Natural killer cell (primary cell): ENCODE data around the gene SMARCA2. TPM values are rescaled to one million over a fixed set of nuclear protein-coding genes. Genes with fewer than 3 reads are reported as not detected.

Source experiments
- ATAC-seq, 3 donors: fragments of 150-1000 bp in 2 of 3; fragments of 200-7000 bp in 1 of 3; cut with Tn5 transposase; 1 replicate in 1 of 3; 2 replicates in 2 of 3; pipeline ENCODE4 v1.10.0; 2021; ENCODE audit warnings: mild to moderate bottlenecking in 2 of 3, moderate library complexity in 2 of 3
- DNase-seq, 2 donors: peaks; one replicate each; pipeline versions ENCODE4 v3.0.0 to v3.0.0-alpha.2; 2013 to 2021; ENCODE audit warnings: mixed read lengths in 1 of 2
- H3K27ac ChIP-seq: one replicate; pipeline ENCODE4 v1.5.1; 2013; ENCODE audit warnings: mild to moderate bottlenecking, low read length
- H3K27me3 ChIP-seq: one replicate; pipeline ENCODE4 v1.6.1; 2013; ENCODE audit warnings: low read length; ENCODE audit not compliant: control insufficient read depth, insufficient read depth
- H3K36me3 ChIP-seq: one replicate; pipeline ENCODE4 v1.6.1; 2013; ENCODE audit warnings: low read length; ENCODE audit not compliant: control insufficient read depth, insufficient read depth
- H3K4me1 ChIP-seq: one replicate; pipeline ENCODE4 v1.6.1; 2013; ENCODE audit warnings: low read length; ENCODE audit not compliant: control insufficient read depth, insufficient read depth
- H3K4me3 ChIP-seq: one replicate; pipeline ENCODE4 v1.5.1; 2013; ENCODE audit warnings: low read length
- H3K9me3 ChIP-seq: one replicate; pipeline ENCODE4 v1.6.1; 2013; ENCODE audit warnings: low read length; ENCODE audit not compliant: control insufficient read depth, insufficient read depth
- H3K27ac Mint-ChIP-seq, 2 donors: one replicate each; pipeline ENCODE4 v1.8.0; 2022; ENCODE audit warnings: mild to moderate bottlenecking in 2 of 2, mixed read lengths in 2 of 2, moderate library complexity in 1 of 2
- H3K27me3 Mint-ChIP-seq, 2 donors: one replicate each; pipeline ENCODE4 v1.8.0; 2022; ENCODE audit warnings: low read depth in 2 of 2, mixed read lengths in 2 of 2
- H3K36me3 Mint-ChIP-seq: one replicate; pipeline ENCODE4 v1.8.0; 2022; ENCODE audit warnings: mixed read lengths
- H3K4me1 Mint-ChIP-seq, 2 donors: one replicate each; pipeline ENCODE4 v1.8.0; 2022; ENCODE audit warnings: mixed read lengths in 2 of 2
- H3K4me3 Mint-ChIP-seq: one replicate; pipeline ENCODE4 v1.8.0; 2022; ENCODE audit warnings: mild to moderate bottlenecking, moderate library complexity, mixed read lengths
- H3K9me3 Mint-ChIP-seq, 2 donors: one replicate each; pipeline ENCODE4 v1.8.0; 2022; ENCODE audit warnings: mixed read lengths in 2 of 2
- CTCF ChIP-seq: fragments of 200-600 bp; IDR thresholded peaks from one replicate; pipeline ENCODE4 v1.8.0; 2022; ENCODE audit warnings: antibody characterized with exemption
- WGBS: methylation state at CpG from one replicate; pipeline ENCODE4 v1.1.7; 2013; ENCODE audit warnings: missing lambda C conversion rate; ENCODE audit not compliant: insufficient coverage; 5-methylcytosine and 5-hydroxymethylcytosine counted together
- intact Hi-C: fragments of 100-400 bp; cut with micrococcal nuclease; formaldehyde crosslinking; loops from one replicate; pipeline ENCODE4 v1.14.2; 2022
- total RNA-seq, 4 donors: library from RNA; stranded (reverse); fragments of 120-200 nt in 1 of 4; gene quantifications; one replicate each; pipeline versions ENCODE4 v1.2.3 to v1.2.4, GENCODE V29; 2013 to 2022

SMARCA2 gene
- total RNA-seq, 3 donors from 2014 or later (not counting 1 experiment from before 2014, with no cell fraction given): 303 to 324 (median 308) TPM

- Mint-ChIP-seq H3K27me3 (no peaks in the 10 kb centered on the region), H3K4me1 (peaks cover 27 to 45% of the 10 kb centered on the region in 2 donors), H3K4me3 (no peak overlapping the region), H3K9me3 (no peaks in the 10 kb centered on the region), H3K36me3 (peaks cover 11% of the 10 kb centered on the region), H3K27ac (peak overlapping the region; percentile 25 to 49)
- Histone ChIP-seq H3K4me3 (no peak overlapping the region), H3K36me3 (peaks cover 68% of the 10 kb centered on the region), H3K27me3 (no peaks in the 10 kb centered on the region), H3K27ac (no peak overlapping the region), H3K9me3 (no peaks in the 10 kb centered on the region), H3K4me1 (peaks cover 4% of the 10 kb centered on the region)
- ATAC-seq: no peak
- no peak for TF ChIP-seq CTCF
- no peak for DNase-seq
- intact Hi-C loops: no loop called here
- whole genome bisulfite sequencing: 96% methylated on average over 20 of the region's 20 CpGs
Observed at GRCh38 chr9:2039294-2040180, 24.4 kb downstream of the SMARCA2 start.

- TF ChIP-seq CTCF: no peak
- Mint-ChIP-seq H3K27me3 (no peaks in the 10 kb centered on the region), H3K36me3 (peaks cover 11% of the 10 kb centered on the region), H3K9me3 (no peaks in the 10 kb centered on the region), H3K4me3 (no peak overlapping the region), H3K4me1 (peaks cover 33 to 47% of the 10 kb centered on the region in 2 donors), H3K27ac (peak overlapping the region in 1 of 2 donors; percentile 25)
- Histone ChIP-seq H3K4me3 (no peak overlapping the region), H3K4me1 (peaks cover 4% of the 10 kb centered on the region), H3K27ac (no peak overlapping the region), H3K9me3 (no peaks in the 10 kb centered on the region), H3K36me3 (peaks cover 62% of the 10 kb centered on the region), H3K27me3 (no peaks in the 10 kb centered on the region)
- intact Hi-C loops: no loop called here
- WGBS: 97% methylated on average over 3 of the region's 3 CpGs
- no peak for ATAC-seq
- no peak for DNase-seq
Observed at GRCh38 chr9:2040828-2041227, 25.7 kb downstream of the SMARCA2 start.

- TF ChIP-seq CTCF: no peak
- intact Hi-C loops: no loop called here
- peaks cover 59% of the 10 kb centered on the region for H3K36me3 ChIP-seq
Observed at GRCh38 chr9:2041736-2042135, 26.6 kb downstream of the SMARCA2 start.

More at GRCh38 chr9:2041736-2042135, 26.6 kb downstream of the SMARCA2 start:
- Mint-ChIP-seq H3K4me1 (peaks cover 33 to 41% of the 10 kb centered on the region in 2 donors), H3K36me3 (peaks cover 11% of the 10 kb centered on the region), H3K4me3 (no peak overlapping the region), H3K27ac (peak overlapping the region; percentile 2 to 68), H3K27me3 (no peaks in the 10 kb centered on the region), H3K9me3 (no peaks in the 10 kb centered on the region)
- H3K27me3 ChIP-seq: no peaks in the 10 kb centered on the region
- DNase-seq (no peak), ATAC-seq (no peak)
- 98% methylated on average over 2 of the region's 2 CpGs for WGBS
- H3K9me3 ChIP-seq: no peaks in the 10 kb centered on the region
- no peak overlapping the region for H3K27ac ChIP-seq
- no peak overlapping the region for H3K4me3 ChIP-seq
- peaks cover 4% of the 10 kb centered on the region for H3K4me1 ChIP-seq
